Glomerular visceral epithelial cell (primary cell): ENCODE measurements around the gene BOK.

Experiments
- DNase-seq: peaks from one replicate; pipeline ENCODE4 v3.0.0-alpha.2; 2016; ENCODE audit errors: extremely low spot score

BOK gene

DNA sequence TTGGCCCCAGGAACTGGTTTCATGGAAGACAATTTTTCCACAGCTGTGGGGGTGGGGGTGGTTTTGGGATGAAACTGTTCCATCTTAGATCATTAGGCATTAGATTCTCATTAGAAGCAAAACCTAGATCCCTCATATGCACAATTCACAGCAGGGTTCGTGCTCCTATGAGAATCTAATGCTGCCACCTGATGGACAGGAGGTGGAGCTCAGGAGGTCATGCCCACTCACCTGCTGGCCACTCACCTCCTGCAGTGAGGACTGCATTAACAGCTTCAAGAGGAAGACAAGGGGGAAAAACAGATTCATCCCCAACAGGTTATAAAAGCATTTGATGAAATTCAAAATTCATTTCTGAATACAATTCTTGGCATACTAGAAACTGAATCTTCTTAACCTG, 39.9 kb downstream of the BOK start:
- DNase-seq = no peak

GRCh38 chr2:241599615-241600014, 41.1 kb downstream of the BOK start:
- no peak for DNase-seq

GRCh38 chr2:241601841-241602240, 43.3 kb downstream of the BOK start:
- no peak for DNase-seq

DNA sequence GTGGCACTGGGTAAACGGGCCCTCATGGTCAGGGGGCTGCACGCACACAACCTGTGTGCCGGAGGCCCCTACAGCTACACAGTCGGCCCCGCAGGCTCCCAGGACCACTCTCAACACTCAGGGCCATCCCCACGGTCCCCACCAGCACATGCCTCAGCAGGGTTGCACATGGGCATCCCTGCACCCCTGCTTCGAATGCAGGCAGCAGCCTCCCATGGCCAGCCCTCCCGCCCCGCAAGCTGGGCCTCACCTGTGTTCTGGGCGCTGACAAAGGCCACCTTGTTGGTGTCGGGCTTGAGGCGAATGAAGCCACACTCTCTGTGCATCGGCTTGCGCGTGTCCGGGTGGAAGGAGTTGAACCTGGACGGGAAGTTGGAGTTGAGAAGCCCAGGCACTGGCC, 44.2 kb downstream of the BOK start:
- DNase-seq = no peak

- DNase-seq = peak; percentile 57
These were observed 45.1 kb downstream of the BOK start for GRCh38 chr2:241603686-241604085.

GRCh38 chr2:241606186-241606585, 47.6 kb downstream of the BOK start:
- DNase-seq = no peak

DNA sequence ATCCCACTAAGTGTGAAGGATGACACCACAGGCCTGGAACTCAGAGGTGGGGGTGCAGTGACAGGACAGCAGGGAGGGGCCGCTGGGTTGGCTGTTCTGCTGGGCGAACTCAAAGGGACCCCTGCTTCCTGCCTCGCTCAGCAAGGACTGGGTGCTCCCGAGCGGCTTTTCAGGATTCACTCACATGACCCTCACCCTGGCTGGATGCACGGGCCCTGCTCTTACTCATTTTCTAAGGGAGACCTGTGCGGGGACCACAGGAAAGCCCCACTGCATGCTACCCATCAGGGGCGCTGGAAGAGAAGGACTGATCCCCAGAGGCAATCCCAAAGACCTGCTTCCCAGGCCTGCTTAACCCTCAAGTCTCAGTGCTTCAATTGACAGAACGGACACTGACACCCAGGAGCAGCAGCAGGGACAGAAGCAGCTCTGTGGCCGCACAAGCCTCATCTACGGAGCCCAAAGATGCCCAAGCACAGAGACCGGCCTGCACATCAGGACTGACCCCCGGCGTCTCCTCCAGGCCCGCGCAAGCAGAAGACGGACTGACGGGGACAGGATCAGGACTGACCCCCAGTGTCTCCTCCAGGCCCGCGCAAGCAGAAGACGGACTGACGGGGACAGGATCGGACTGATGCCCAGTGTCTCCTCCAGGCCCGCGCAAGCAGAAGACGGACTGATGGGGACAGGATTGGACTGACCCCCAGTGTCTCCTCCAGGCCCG, 48.8 kb downstream of the BOK start:
- DNase-seq = no peak

- no peak for DNase-seq
These were observed 50.3 kb downstream of the BOK start for GRCh38 chr2:241608881-241609280.

GRCh38 chr2:241609859-241610793, 51.6 kb downstream of the BOK start:
- DNase-seq = peak; percentile 92

DNA sequence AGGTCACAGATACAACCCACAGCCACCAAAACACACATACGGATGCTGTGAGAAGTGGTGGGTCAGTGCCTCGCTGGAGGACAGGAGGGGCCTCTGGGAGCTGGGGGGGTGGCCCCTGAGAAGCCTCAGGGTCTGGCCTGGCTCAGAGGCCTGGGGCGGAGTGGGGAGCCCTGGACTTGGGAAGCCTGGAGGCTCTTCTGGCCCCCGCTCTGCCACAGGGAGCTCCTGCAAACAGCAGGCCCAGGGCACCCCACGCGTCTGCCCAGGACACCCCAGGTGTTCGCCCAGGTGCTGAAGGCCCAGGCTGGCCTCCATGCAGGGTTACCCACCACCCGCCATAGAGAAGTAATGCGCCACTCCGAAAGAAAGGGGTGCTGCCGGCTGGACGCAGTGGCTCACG, 52.5 kb downstream of the BOK start:
- DNase-seq = no peak

GRCh38 chr2:241612156-241613016, 53.8 kb downstream of the BOK start:
- no peak for DNase-seq

- no peak for DNase-seq
These were observed 54.7 kb downstream of the BOK start for GRCh38 chr2:241613017-241613780.

DNA sequence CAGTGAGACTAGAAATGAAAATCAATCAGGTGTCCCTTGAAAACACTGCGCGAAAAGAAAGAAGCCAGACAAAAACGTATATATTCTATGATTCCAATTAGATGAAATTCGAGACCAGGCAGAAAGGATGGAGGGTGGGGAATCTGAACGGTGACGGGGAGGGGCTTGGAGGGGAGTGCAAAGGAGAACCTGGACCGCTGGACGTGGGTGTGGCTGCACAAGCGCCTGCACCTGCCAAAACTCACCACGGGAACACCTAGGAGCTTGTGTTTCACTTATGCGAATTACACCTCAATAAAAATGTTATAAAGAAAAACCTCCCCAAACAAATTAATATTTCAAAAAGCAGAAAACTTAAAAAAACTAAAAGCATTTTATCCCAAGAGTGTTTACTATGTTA, 56.5 kb downstream of the BOK start:
- no peak for DNase-seq

DNA sequence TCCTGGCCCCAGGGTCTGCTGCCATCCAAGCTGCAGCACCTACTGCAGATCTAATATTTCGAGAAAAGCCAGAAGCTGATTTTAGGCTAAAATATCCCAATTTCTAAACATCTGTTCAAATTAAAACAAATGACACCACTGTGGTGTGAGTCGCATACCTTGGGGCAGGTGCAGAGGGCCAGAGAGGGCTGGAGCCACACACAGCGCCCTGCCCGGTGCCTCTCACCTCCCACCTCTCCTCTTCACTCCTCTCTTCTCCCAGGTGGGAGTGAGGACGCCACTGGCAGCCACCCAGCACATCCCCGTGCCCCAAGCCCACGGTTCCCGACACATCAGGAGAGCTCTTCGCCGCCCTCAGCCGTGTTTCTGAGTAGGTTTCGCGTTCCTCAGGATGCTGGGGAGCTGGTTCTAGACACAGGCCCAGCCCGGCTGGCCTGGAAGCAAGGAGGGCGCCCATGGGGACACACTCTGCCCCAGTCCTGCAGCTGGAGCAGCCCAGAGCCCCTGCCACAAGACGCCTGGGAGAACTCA, 57.0 kb downstream of the BOK start:
- DNase-seq = no peak

DNA sequence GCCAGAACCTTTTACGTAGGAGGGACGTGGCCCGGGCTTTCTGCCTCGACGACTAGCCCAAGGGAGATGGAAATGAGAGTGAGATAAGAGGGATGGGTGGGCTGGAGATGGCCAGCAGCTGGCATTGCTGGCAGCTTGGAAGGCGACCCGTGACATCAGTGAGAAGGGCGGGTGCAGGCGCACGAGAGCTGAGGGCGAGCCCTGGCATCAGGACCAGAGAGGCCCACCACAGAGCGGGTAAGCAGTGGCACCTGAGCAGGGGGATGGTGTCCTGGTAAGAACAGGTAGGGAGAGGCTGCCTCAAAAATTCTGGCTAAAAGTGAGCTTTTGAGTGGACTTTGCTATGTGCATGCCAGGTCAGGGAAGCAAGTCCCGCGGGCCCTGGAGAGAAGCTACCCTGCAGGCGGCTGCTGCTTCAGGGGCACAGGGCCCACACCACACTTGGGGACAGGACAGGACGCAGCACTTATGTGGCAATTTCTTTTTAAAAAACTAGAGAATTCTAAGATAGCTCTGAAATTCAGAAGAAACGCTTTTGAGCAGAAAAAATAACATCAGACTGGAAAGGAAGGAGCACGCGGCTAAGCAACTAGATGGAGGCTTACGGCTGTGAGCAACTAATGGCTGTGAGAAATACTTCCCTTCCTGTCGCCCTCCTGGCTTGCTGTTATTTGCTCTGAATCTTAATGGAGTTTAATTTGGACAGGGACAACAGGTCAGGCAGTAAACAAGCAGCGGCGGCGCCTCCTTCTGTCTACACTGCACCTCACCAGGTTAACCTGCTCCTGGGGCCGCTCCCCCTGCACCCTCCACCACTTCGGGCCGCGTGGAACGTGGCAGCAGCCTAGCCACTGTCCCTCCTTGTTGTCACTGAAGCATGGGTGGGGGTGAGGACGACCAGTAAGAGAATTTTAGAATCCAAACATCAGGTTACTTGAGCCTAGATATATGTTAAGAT, 57.9 kb downstream of the BOK start:
- no peak for DNase-seq

DNA sequence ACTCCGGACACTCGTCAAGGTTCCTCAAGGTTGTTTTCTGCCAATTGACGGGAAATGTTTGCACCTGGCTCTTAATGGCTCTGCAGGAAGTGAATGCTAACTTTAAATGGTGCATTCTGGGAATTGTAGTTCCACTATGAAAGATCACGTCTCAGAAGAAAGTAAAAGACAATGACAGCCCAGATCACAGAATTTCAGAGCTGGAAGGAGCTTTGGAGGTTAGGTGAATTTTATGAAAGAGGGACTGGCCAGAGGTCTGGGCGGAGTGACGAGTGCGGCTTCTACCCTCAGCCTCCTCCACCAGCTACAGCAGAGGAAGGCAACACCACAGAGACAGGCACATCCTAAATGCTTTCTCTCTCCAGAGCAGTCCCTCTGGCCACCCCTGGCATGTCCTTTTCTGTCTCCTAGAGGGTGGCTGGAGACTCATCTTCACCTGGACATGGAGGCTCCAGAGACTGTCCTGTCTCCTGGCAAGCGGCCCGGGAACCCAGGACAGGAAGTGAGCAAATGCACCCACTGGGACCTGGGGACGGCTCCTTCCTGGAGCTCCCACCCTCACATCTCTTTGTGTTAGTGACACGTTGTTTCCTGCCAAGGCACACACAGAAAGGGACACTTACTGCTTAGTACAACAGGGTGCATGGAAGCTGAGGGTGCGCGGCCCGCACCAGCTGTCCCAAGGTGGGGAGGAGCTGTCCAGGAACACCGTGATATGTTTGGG, 59.0 kb downstream of the BOK start:
- no peak for DNase-seq

- no peak for DNase-seq
These were observed 59.8 kb downstream of the BOK start for GRCh38 chr2:241618296-241618805.

GRCh38 chr2:241618829-241619228, 60.3 kb downstream of the BOK start:
- DNase-seq = no peak
